Measurements from ENCODE around the gene TTLL4.
A peak's percentile ranks its signal among the peaks of the same experiment; 100 is the strongest.

The TTLL4 gene

GRCh38 chr2:218698885-218699284, 11.8 kb upstream of the TTLL4 start:
- TF ChIP-seq ZFX (IDR thresholded peaks at IDR 0.05) (no peak), CTCF (conservative IDR thresholded peaks at IDR 0.05) (no peak)
- H3K27ac ChIP-seq: no peak overlapping the region

GRCh38 chr2:218701806-218702205, 8.8 kb upstream of the TTLL4 start:
- TF ChIP-seq ZFX (IDR thresholded peaks at IDR 0.05): no peak
- TF ChIP-seq CTCF (conservative IDR thresholded peaks at IDR 0.05): no peak
- H3K27ac ChIP-seq: no peak overlapping the region

GRCh38 chr2:218703341-218703740, 7.3 kb upstream of the TTLL4 start:
- TF ChIP-seq CTCF (conservative IDR thresholded peaks at IDR 0.05) (no peak), ZFX (IDR thresholded peaks at IDR 0.05) (no peak)
- no peak overlapping the region for H3K27ac ChIP-seq

DNA sequence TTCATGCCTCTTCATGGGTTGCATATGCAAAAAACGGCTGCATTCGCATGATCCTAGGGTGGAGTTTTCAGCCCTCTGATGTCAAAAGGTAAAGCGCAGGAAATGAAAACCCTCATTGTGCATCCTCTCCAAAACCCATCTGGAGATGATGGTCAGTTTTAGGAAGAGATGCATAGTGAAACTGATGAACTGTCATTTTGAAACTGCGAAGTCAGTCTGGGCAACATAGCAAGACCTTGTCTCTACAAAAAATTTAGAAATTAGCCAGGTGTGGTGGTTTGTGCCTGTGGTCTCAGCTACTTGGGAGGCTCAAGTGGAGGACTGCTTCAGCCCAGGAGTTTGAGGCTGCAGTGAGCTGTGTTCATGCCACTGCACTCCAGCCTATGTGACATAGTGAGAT, 2.5 kb upstream of the TTLL4 start:
- H3K27ac ChIP-seq: no peak overlapping the region
- TF ChIP-seq ZFX (IDR thresholded peaks at IDR 0.05) (no peak), CTCF (conservative IDR thresholded peaks at IDR 0.05) (no peak)

GRCh38 chr2:218709908-218710307, 727 bp upstream of the TTLL4 start:
- H3K27ac ChIP-seq: no peak overlapping the region
- TF ChIP-seq CTCF (conservative IDR thresholded peaks at IDR 0.05) (no peak), ZFX (IDR thresholded peaks at IDR 0.05) (no peak)

DNA sequence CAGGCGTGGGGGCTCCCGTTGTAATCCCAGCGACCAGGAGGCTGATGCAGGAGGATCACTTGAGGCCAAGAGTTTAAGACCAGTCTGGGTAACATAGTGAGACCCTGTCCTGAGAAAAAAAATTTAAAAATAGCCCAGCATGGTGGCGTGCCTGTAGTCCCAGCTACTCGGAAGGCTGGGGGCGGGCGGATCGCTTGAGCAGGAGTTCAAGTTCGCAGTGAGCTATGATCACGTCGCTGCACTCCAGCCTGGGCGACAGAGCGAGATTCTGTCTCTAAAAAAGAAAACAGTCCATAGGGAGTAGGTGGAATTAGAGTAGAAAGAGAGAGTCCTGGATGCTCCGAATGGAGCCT, 325 bp upstream of the TTLL4 start:
- H3K27ac ChIP-seq: peak overlapping the region; percentile 80; the same call in 1 of the 2 replicates
- TF ChIP-seq CTCF (conservative IDR thresholded peaks at IDR 0.05) (no peak), ZFX (IDR thresholded peaks at IDR 0.05) (no peak)

- peak overlapping the region; percentile 80 for H3K27ac ChIP-seq
- TF ChIP-seq CTCF (conservative IDR thresholded peaks at IDR 0.05) (no peak), ZFX (IDR thresholded peaks at IDR 0.05) (no peak)
These were observed 905 bp downstream of the TTLL4 start for GRCh38 chr2:218711550-218711929.
